EL (cell line): ENCODE results near the gene COMMD4.
A peak's percentile ranks its signal among the peaks of the same experiment; 100 is the strongest.
"Not testable (repeated sequence)": the region's sequence is repeated elsewhere in the genome, so short reads cannot be mapped to it uniquely, and the experiment has no call there.

Source experiments
- DNase-seq: peaks from one replicate; pipeline ENCODE4 v3.0.0-alpha.2; 2016

COMMD4 gene

GRCh38 chr15:75335705-75336355, at the start of gene COMMD4:
COMMD4 (plus strand) TSS chr15:75336063; CDS start chr15:75336090, 27 bp downstream.
- DNase-seq: peak; percentile 96

GRCh38 chr15:75293660-75294059, 42.2 kb upstream of the COMMD4 start:
- DNase-seq: not testable (repeated sequence)

- DNase-seq: not testable (repeated sequence)
These were observed 37.1 kb upstream of the COMMD4 start for GRCh38 chr15:75298541-75299310.

GRCh38 chr15:75299311-75299688, 36.6 kb upstream of the COMMD4 start:
- not testable (repeated sequence) for DNase-seq

GRCh38 chr15:75300026-75300425, 35.8 kb upstream of the COMMD4 start:
- DNase-seq: not testable (repeated sequence)

- DNase-seq: no peak
These were observed 33.5 kb upstream of the COMMD4 start for GRCh38 chr15:75302318-75302717.

- DNase-seq: not testable (repeated sequence)
These were observed 33.1 kb upstream of the COMMD4 start for GRCh38 chr15:75302753-75303152.

GRCh38 chr15:75306188-75306587, 29.7 kb upstream of the COMMD4 start:
- no peak for DNase-seq

- peak; percentile 34 for DNase-seq
These were observed 28.0 kb upstream of the COMMD4 start for GRCh38 chr15:75307778-75308390.

GRCh38 chr15:75309711-75310110, 26.2 kb upstream of the COMMD4 start:
- DNase-seq: no peak

- peak; percentile 52 for DNase-seq
These were observed 23.3 kb upstream of the COMMD4 start for GRCh38 chr15:75312548-75312947.

- DNase-seq: no peak
These were observed 22.6 kb upstream of the COMMD4 start for GRCh38 chr15:75313116-75313845.

GRCh38 chr15:75314552-75315290, 21.1 kb upstream of the COMMD4 start:
- DNase-seq: no peak

- DNase-seq: not testable (repeated sequence)
These were observed 16.5 kb upstream of the COMMD4 start for GRCh38 chr15:75319231-75319897.

- no peak for DNase-seq
These were observed 14.2 kb upstream of the COMMD4 start for GRCh38 chr15:75321711-75322110.

GRCh38 chr15:75325922-75326321, 9.9 kb upstream of the COMMD4 start:
- DNase-seq: no peak

- DNase-seq: no peak
These were observed 8.9 kb upstream of the COMMD4 start for GRCh38 chr15:75327005-75327404.

- no peak for DNase-seq
These were observed 8.4 kb upstream of the COMMD4 start for GRCh38 chr15:75327491-75327890.

GRCh38 chr15:75328493-75329314, 7.2 kb upstream of the COMMD4 start:
- no peak for DNase-seq

- DNase-seq: no peak
These were observed 6.3 kb upstream of the COMMD4 start for GRCh38 chr15:75329571-75329970.

GRCh38 chr15:75332093-75332492, 3.8 kb upstream of the COMMD4 start:
- not testable (repeated sequence) for DNase-seq
